HFFc6 (cell line): ENCODE measurements around the gene AKR7A3. TPM values are rescaled to one million over a fixed set of nuclear protein-coding genes. Genes with fewer than 3 reads are reported as not detected.
"Not testable (repeated sequence)": the region's sequence is repeated elsewhere in the genome, so short reads cannot be mapped to it uniquely, and the experiment has no call there.

Experiments used
- DNase-seq: peaks from one replicate; pipeline ENCODE4 v3.0.0-alpha.2; 2018
- H3K27ac Mint-ChIP-seq: 2 replicates; pipeline ENCODE4 v1.8.0; 2020; ENCODE audit warnings: mild to moderate bottlenecking, mixed read lengths
- H3K27me3 Mint-ChIP-seq: 2 replicates; pipeline ENCODE4 v1.8.0; 2021; ENCODE audit warnings: mild to moderate bottlenecking, moderate library complexity, mixed read lengths; ENCODE audit not compliant: insufficient read depth
- H3K36me3 Mint-ChIP-seq: 2 replicates; pipeline ENCODE4 v1.8.0; 2021; ENCODE audit warnings: low read depth, mixed read lengths
- H3K4me1 Mint-ChIP-seq: 2 replicates; pipeline ENCODE4 v1.8.0; 2020; ENCODE audit warnings: low read depth, mixed read lengths
- H3K4me3 Mint-ChIP-seq: 2 replicates; pipeline ENCODE4 v1.8.0; 2020; ENCODE audit warnings: mild to moderate bottlenecking, moderate library complexity, mixed read lengths
- H3K9me3 Mint-ChIP-seq: 2 replicates; pipeline ENCODE4 v1.8.0; 2020; ENCODE audit warnings: mild to moderate bottlenecking, mixed read lengths
- total RNA-seq, 6 experiments: library from RNA; stranded (reverse); fragmentation: NEBNext Ultra II Directional; extraction: Animal tissue kit (Norgen Biotek cat#: 25700); gene quantifications; 2 replicates in 1 of 6; 3 replicates in 5 of 6; pipeline ENCODE4 v1.2.3, GENCODE V29; 2021
- TF ChIP-seq, protein P1 (sequence below): fragments of 200-600 bp; sonication (generic); IDR thresholded peaks from 2 replicates; pipeline ENCODE4 v1.5.0; 2021; ENCODE audit warnings: antibody characterized with exemption, mild to moderate bottlenecking

AKR7A3 gene
- total RNA-seq, 6 experiments from 2014 or later = 0.12 to 0.46 (median 0.27) TPM; not detected in 1

GRCh38 chr1:19260211-19261138 lies 28.1 kb downstream of the AKR7A3 start:
- TF ChIP-seq, protein P1, sequence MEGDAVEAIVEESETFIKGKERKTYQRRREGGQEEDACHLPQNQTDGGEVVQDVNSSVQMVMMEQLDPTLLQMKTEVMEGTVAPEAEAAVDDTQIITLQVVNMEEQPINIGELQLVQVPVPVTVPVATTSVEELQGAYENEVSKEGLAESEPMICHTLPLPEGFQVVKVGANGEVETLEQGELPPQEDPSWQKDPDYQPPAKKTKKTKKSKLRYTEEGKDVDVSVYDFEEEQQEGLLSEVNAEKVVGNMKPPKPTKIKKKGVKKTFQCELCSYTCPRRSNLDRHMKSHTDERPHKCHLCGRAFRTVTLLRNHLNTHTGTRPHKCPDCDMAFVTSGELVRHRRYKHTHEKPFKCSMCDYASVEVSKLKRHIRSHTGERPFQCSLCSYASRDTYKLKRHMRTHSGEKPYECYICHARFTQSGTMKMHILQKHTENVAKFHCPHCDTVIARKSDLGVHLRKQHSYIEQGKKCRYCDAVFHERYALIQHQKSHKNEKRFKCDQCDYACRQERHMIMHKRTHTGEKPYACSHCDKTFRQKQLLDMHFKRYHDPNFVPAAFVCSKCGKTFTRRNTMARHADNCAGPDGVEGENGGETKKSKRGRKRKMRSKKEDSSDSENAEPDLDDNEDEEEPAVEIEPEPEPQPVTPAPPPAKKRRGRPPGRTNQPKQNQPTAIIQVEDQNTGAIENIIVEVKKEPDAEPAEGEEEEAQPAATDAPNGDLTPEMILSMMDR = no peak
- H3K27me3 Mint-ChIP-seq = peaks cover 2% of the 10 kb centered on the region
- H3K4me1 Mint-ChIP-seq = peaks cover 27% of the 10 kb centered on the region
- H3K27ac Mint-ChIP-seq = peak overlapping the region; percentile 85
- no peaks in the 10 kb centered on the region for H3K9me3 Mint-ChIP-seq
- peak overlapping the region; percentile 57; the same call in 1 of the 2 replicates for H3K4me3 Mint-ChIP-seq
- peak; percentile 92 for DNase-seq
- H3K36me3 Mint-ChIP-seq = peaks cover 12% of the 10 kb centered on the region; the same call in 1 of the 2 replicates

GRCh38 chr1:19258353-19258752 lies 30.2 kb downstream of the AKR7A3 start:
- DNase-seq = no peak
- H3K9me3 Mint-ChIP-seq = no peaks in the 10 kb centered on the region
- H3K4me3 Mint-ChIP-seq = no peak overlapping the region
- H3K27ac Mint-ChIP-seq = 0 out of 2 replicates have a peak overlapping the region, but pooled peaks have one; percentile 13
- peaks cover 33% of the 10 kb centered on the region for H3K4me1 Mint-ChIP-seq
- H3K27me3 Mint-ChIP-seq = peaks cover 2% of the 10 kb centered on the region
- TF ChIP-seq, protein P1 = no peak
- peaks cover 12% of the 10 kb centered on the region; the same call in 1 of the 2 replicates for H3K36me3 Mint-ChIP-seq

GRCh38 chr1:19257178-19257914 lies 31.2 kb downstream of the AKR7A3 start:
- H3K27me3 Mint-ChIP-seq = peaks cover 2% of the 10 kb centered on the region
- DNase-seq = no peak
- H3K36me3 Mint-ChIP-seq = peaks cover 19% of the 10 kb centered on the region
- peaks cover 40% of the 10 kb centered on the region for H3K4me1 Mint-ChIP-seq
- H3K27ac Mint-ChIP-seq = peak overlapping the region; percentile 51
- H3K4me3 Mint-ChIP-seq = no peak overlapping the region
- TF ChIP-seq, protein P1 = no peak
- no peaks in the 10 kb centered on the region for H3K9me3 Mint-ChIP-seq

DNA sequence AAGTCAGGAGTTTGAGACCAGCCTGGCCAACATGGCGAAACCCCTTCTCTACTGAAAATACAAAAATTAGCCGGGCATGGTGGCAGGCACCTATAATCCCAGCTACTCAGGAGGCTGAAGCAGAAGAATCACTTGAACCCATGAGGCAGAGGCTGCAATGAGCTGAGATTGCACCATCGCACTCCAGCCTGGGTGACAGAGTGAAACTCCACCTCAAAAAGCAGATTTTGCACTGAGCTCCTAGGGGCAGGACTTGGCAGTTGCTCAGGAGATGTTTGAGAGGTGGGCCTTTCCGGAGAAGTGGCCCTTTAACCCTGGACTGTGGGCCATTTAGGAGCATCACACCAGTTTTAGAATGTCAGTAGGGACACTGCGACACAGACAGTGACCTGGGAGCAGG lies 32.3 kb downstream of the AKR7A3 start:
- not testable (repeated sequence) for H3K9me3 Mint-ChIP-seq, DNase-seq, H3K4me3 Mint-ChIP-seq, H3K27me3 Mint-ChIP-seq
- Mint-ChIP-seq H3K4me1 (peaks cover 40% of the 10 kb centered on the region), H3K36me3 (peaks cover 23% of the 10 kb centered on the region), H3K27ac (peak overlapping the region; percentile 51; the same call in 1 of the 2 replicates)

GRCh38 chr1:19255288-19255687 lies 33.3 kb downstream of the AKR7A3 start:
- TF ChIP-seq, protein P1 = no peak
- DNase-seq = no peak
- Mint-ChIP-seq H3K4me3 (no peak overlapping the region), H3K36me3 (peaks cover 23% of the 10 kb centered on the region), H3K9me3 (no peaks in the 10 kb centered on the region), H3K27ac (no peak overlapping the region), H3K4me1 (peaks cover 37% of the 10 kb centered on the region), H3K27me3 (peaks cover 2% of the 10 kb centered on the region)
